SH-SY5Y (cell line): ENCODE measurements around the gene TIPIN.

ENCODE experiments used
- GATA2 ChIP-seq: IDR thresholded peaks from 2 replicates; pipeline ENCODE4 v1.6.1; 2011; ENCODE audit warnings: mild to moderate bottlenecking, low read depth, low read length
- GATA3 ChIP-seq: IDR thresholded peaks from 2 replicates; pipeline ENCODE4 v1.6.1; 2011; ENCODE audit warnings: low read depth, mild to moderate bottlenecking, low read length, moderate library complexity

GRCh38 chr15:66291816-66292570 lies 64.5 kb downstream of the TIPIN start:
- TF ChIP-seq GATA2 (no peak), GATA3 (no peak)
